Mesenchymal stem cell (in vitro differentiated cells and primary cell): ENCODE data around the gene CERS6.

Experiments
- DNase-seq: peaks from one replicate; pipeline ENCODE4 v3.0.0-alpha.2; 2013
- H2AFZ ChIP-seq: one replicate; pipeline ENCODE4 v1.6.1; 2013; ENCODE audit warnings: low read depth, mild to moderate bottlenecking, control low read depth, inconsistent platforms, low read length, moderate library complexity
- H2AK5ac ChIP-seq: 2 replicates; pipeline ENCODE4 v1.6.1; 2013; ENCODE audit warnings: low read length, moderate library complexity, mild to moderate bottlenecking, inconsistent platforms; ENCODE audit not compliant: severe bottlenecking
- H2BK120ac ChIP-seq: one replicate; pipeline ENCODE4 v1.6.1; 2013; ENCODE audit warnings: low read depth, mild to moderate bottlenecking, inconsistent platforms, low read length, moderate library complexity
- H2BK12ac ChIP-seq, 2 experiments: one replicate each; pipeline ENCODE4 v1.6.1; 2013; ENCODE audit warnings: inconsistent platforms in 2 of 2, low read length in 2 of 2, mild to moderate bottlenecking in 2 of 2, moderate library complexity in 2 of 2, control low read depth in 1 of 2
- H2BK15ac ChIP-seq: one replicate; pipeline ENCODE4 v1.6.1; 2013; ENCODE audit warnings: mild to moderate bottlenecking, low read depth, inconsistent platforms; ENCODE audit not compliant: poor library complexity, severe bottlenecking
- H2BK5ac ChIP-seq: 2 replicates; pipeline ENCODE4 v1.6.1; 2013; ENCODE audit warnings: low read depth, mild to moderate bottlenecking, low read length, control low read depth, inconsistent platforms; ENCODE audit not compliant: poor library complexity, severe bottlenecking
- H3K14ac ChIP-seq, 2 experiments: one replicate each; pipeline ENCODE4 v1.6.1; 2013; ENCODE audit warnings: inconsistent platforms in 2 of 2, low read length in 2 of 2, control low read depth in 1 of 2, mild to moderate bottlenecking in 1 of 2, moderate library complexity in 1 of 2
- H3K18ac ChIP-seq, 2 experiments: one replicate each; pipeline ENCODE4 v1.6.1; 2013; ENCODE audit warnings: inconsistent platforms in 2 of 2, low read length in 2 of 2, control low read depth in 1 of 2, low read depth in 1 of 2, mild to moderate bottlenecking in 1 of 2
- H3K23ac ChIP-seq, 2 experiments: one replicate each; pipeline ENCODE4 v1.6.1; 2013; ENCODE audit warnings: inconsistent platforms in 2 of 2, low read length in 2 of 2, mild to moderate bottlenecking in 2 of 2, moderate library complexity in 2 of 2, control low read depth in 1 of 2
- H3K27ac ChIP-seq: 2 replicates; pipeline ENCODE4 v1.5.1; 2013; ENCODE audit warnings: mild to moderate bottlenecking, moderate library complexity, low read length, control low read depth, inconsistent platforms; ENCODE audit not compliant: poor library complexity, severe bottlenecking
- H3K27me3 ChIP-seq, 2 experiments: 2 replicates each; pipeline versions ENCODE4 v1.6.1 to v1.7.0; 2013; ENCODE audit warnings: low read length in 2 of 2, mild to moderate bottlenecking in 2 of 2, moderate library complexity in 2 of 2, control low read depth in 1 of 2, inconsistent platforms in 1 of 2; ENCODE audit not compliant: control insufficient read depth in 1 of 2, insufficient read depth in 1 of 2
- H3K36me3 ChIP-seq, 2 experiments: 2 replicates each; pipeline versions ENCODE4 v1.6.1 to v1.7.0; 2013; ENCODE audit warnings: low read length in 2 of 2, control low read depth in 1 of 2, inconsistent platforms in 1 of 2, low read depth in 1 of 2, mild to moderate bottlenecking in 1 of 2; ENCODE audit not compliant: insufficient read depth in 2 of 2, control insufficient read depth in 1 of 2
- H3K4ac ChIP-seq, 2 experiments: one replicate each; pipeline ENCODE4 v1.6.1; 2013; ENCODE audit warnings: inconsistent platforms in 2 of 2, low read length in 2 of 2, mild to moderate bottlenecking in 2 of 2, moderate library complexity in 2 of 2, control low read depth in 1 of 2, low read depth in 1 of 2
- H3K4me1 ChIP-seq: 2 replicates; pipeline ENCODE4 v1.6.1; 2013; ENCODE audit warnings: low read depth, low read length, control low read depth; ENCODE audit not compliant: control insufficient read depth, insufficient read depth
- H3K4me2 ChIP-seq: 2 replicates; pipeline ENCODE4 v1.6.1; 2013; ENCODE audit warnings: low read length, mild to moderate bottlenecking, inconsistent platforms; ENCODE audit not compliant: poor library complexity, severe bottlenecking
- H3K4me3 ChIP-seq, 2 experiments: 2 replicates each; pipeline versions ENCODE4 v1.5.1 to v1.7.0; 2013; ENCODE audit warnings: low read length in 2 of 2, mild to moderate bottlenecking in 2 of 2, control low read depth in 1 of 2, low read depth in 1 of 2; ENCODE audit not compliant: insufficient read depth in 1 of 2
- H3K79me1 ChIP-seq: replicated peaks from 2 replicates; pipeline ENCODE4 v1.6.1; 2013; ENCODE audit warnings: mild to moderate bottlenecking, control low read depth, low read length, inconsistent platforms; ENCODE audit not compliant: poor library complexity, severe bottlenecking
- H3K9ac ChIP-seq: 2 replicates; pipeline ENCODE4 v1.7.0; 2013; ENCODE audit warnings: mild to moderate bottlenecking, low read length, moderate library complexity
- H3K9me3 ChIP-seq: 2 replicates; pipeline ENCODE4 v1.7.0; 2013; ENCODE audit warnings: mild to moderate bottlenecking, low read length; ENCODE audit not compliant: control insufficient read depth
- H4K8ac ChIP-seq: one replicate; pipeline ENCODE4 v1.6.1; 2013; ENCODE audit warnings: inconsistent platforms, mild to moderate bottlenecking, low read length, moderate library complexity
- H4K91ac ChIP-seq: one replicate; pipeline ENCODE4 v1.6.1; 2013; ENCODE audit warnings: mild to moderate bottlenecking, low read length, inconsistent platforms
- WGBS: methylation state at CpG from one replicate; pipeline ENCODE4 v1.1.7; 2013; ENCODE audit warnings: mixed read lengths; 5-methylcytosine and 5-hydroxymethylcytosine counted together

Gene CERS6

GRCh38 chr2:168802859-168803725 lies 347.0 kb downstream of the CERS6 start:
- no peaks in the 10 kb centered on the region for H3K79me1 ChIP-seq
- H4K8ac ChIP-seq: peak overlapping the region; percentile 30
- no peak overlapping the region for H3K9ac ChIP-seq
- peak overlapping the region in 1 of 2 experiments; percentile 24 for H2BK12ac ChIP-seq
- H4K91ac ChIP-seq: no peak overlapping the region
- H3K4me2 ChIP-seq: no peak overlapping the region
- no peak overlapping the region for H3K23ac ChIP-seq
- H2BK15ac ChIP-seq: no peak overlapping the region
- H2BK120ac ChIP-seq: no peak overlapping the region
- no peak overlapping the region for H3K18ac ChIP-seq
- no peak overlapping the region for H3K4me3 ChIP-seq
- H3K27ac ChIP-seq: no peak overlapping the region
- H3K4ac ChIP-seq: no peak overlapping the region
- no peak overlapping the region for H3K14ac ChIP-seq
- WGBS: 91% methylated on average over 5 of the region's 5 CpGs
- H2AFZ ChIP-seq: no peak overlapping the region
- no peaks in the 10 kb centered on the region for H3K9me3 ChIP-seq
- peaks cover 0 to 2% of the 10 kb centered on the region in 2 experiments for H3K27me3 ChIP-seq
- H2BK5ac ChIP-seq: no peak overlapping the region
- no peaks in the 10 kb centered on the region for H3K36me3 ChIP-seq
- H2AK5ac ChIP-seq: no peak overlapping the region
- no peaks in the 10 kb centered on the region for H3K4me1 ChIP-seq
- DNase-seq: no peak

GRCh38 chr2:168804214-168804613 lies 348.1 kb downstream of the CERS6 start:
- Histone ChIP-seq H3K79me1 (no peaks in the 10 kb centered on the region), H3K4me3 (no peak overlapping the region), H3K14ac (no peak overlapping the region), H3K4me2 (no peak overlapping the region), H4K91ac (no peak overlapping the region), H3K36me3 (no peaks in the 10 kb centered on the region), H3K27ac (no peak overlapping the region), H2AK5ac (no peak overlapping the region), H2BK120ac (no peak overlapping the region), H2BK12ac (no peak overlapping the region), H3K4ac (no peak overlapping the region), H3K4me1 (no peaks in the 10 kb centered on the region), H3K18ac (no peak overlapping the region), H4K8ac (no peak overlapping the region), H3K9me3 (no peaks in the 10 kb centered on the region), H2BK15ac (no peak overlapping the region), H2BK5ac (no peak overlapping the region), H2AFZ (no peak overlapping the region), H3K23ac (no peak overlapping the region), H3K27me3 (peaks cover 0 to 2% of the 10 kb centered on the region in 2 experiments), H3K9ac (no peak overlapping the region)
- WGBS: 91% methylated on average over 1 of the region's 3 CpGs
- DNase-seq: no peak

GRCh38 chr2:168805615-168806014 lies 349.5 kb downstream of the CERS6 start:
- H3K4me3 ChIP-seq: no peak overlapping the region
- H2AK5ac ChIP-seq: no peak overlapping the region
- H3K23ac ChIP-seq: no peak overlapping the region
- H2BK15ac ChIP-seq: no peak overlapping the region
- no peak overlapping the region for H2BK5ac ChIP-seq
- no peak overlapping the region for H3K4ac ChIP-seq
- peak overlapping the region; percentile 0 for H4K8ac ChIP-seq
- H3K79me1 ChIP-seq: no peaks in the 10 kb centered on the region
- no peak overlapping the region for H3K27ac ChIP-seq
- no peaks in the 10 kb centered on the region for H3K9me3 ChIP-seq
- no peak overlapping the region for H2AFZ ChIP-seq
- no peak overlapping the region for H3K14ac ChIP-seq
- 97% methylated on average over 7 of the region's 7 CpGs for WGBS
- H4K91ac ChIP-seq: no peak overlapping the region
- H3K36me3 ChIP-seq: no peaks in the 10 kb centered on the region
- H3K18ac ChIP-seq: no peak overlapping the region
- H3K9ac ChIP-seq: no peak overlapping the region
- H2BK12ac ChIP-seq: peak overlapping the region in 1 of 2 experiments; percentile 59
- H3K4me1 ChIP-seq: no peaks in the 10 kb centered on the region
- H3K4me2 ChIP-seq: no peak overlapping the region
- no peak for DNase-seq
- no peaks in the 10 kb centered on the region for H3K27me3 ChIP-seq
- no peak overlapping the region for H2BK120ac ChIP-seq

DNA sequence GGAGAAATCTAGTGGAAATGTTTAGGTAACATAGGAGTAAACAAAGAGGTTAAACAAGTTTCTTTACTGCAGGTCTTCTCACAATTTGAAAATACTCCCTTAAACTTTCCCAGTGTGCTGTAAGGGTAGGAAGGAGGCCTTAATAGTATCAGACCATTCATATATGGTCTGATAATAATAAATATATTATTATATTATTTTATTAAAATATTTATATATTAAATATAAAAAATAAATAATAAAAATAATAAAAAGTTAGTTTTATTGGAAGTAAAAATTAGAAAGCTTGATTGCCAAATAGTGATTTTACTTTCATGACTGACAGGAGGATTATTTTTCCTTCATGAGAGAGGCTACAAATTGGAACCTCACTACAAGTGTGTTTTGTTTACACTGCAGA lies 353.5 kb downstream of the CERS6 start:
- H3K36me3 ChIP-seq: no peaks in the 10 kb centered on the region
- no peak for DNase-seq
- H3K4me3 ChIP-seq: no peak overlapping the region
- no peak overlapping the region for H2BK15ac ChIP-seq
- H3K9me3 ChIP-seq: no peaks in the 10 kb centered on the region
- H2BK12ac ChIP-seq: no peak overlapping the region
- no peak overlapping the region for H3K4ac ChIP-seq
- no peak overlapping the region for H2AK5ac ChIP-seq
- no peak overlapping the region for H3K18ac ChIP-seq
- H3K27me3 ChIP-seq: no peaks in the 10 kb centered on the region
- no peak overlapping the region for H3K14ac ChIP-seq
- no peak overlapping the region for H3K9ac ChIP-seq
- no peak overlapping the region for H2AFZ ChIP-seq
- no peak overlapping the region for H4K91ac ChIP-seq
- no peak overlapping the region for H3K4me2 ChIP-seq
- H3K79me1 ChIP-seq: no peaks in the 10 kb centered on the region
- H4K8ac ChIP-seq: no peak overlapping the region
- H3K27ac ChIP-seq: no peak overlapping the region
- H2BK5ac ChIP-seq: no peak overlapping the region
- H2BK120ac ChIP-seq: no peak overlapping the region
- H3K4me1 ChIP-seq: no peaks in the 10 kb centered on the region
- no peak overlapping the region for H3K23ac ChIP-seq
